IPS DF 4.7 (cell line): ENCODE measurements around the gene DPP10.

Experiments
- DNase-seq: peaks from one replicate; pipeline ENCODE4 v3.0.0-alpha.2; 2013; ENCODE audit warnings: low spot score; ENCODE audit errors: extremely low read depth

The DPP10 gene

GRCh38 chr2:115208493-115209164 is 766.2 kb downstream of the DPP10 start:
- DNase-seq: no peak

GRCh38 chr2:115214050-115214449 is 771.6 kb downstream of the DPP10 start:
- no peak for DNase-seq

GRCh38 chr2:115219296-115219695 is 776.9 kb downstream of the DPP10 start:
- DNase-seq: no peak

- DNase-seq: no peak
These were observed 791.7 kb downstream of the DPP10 start for GRCh38 chr2:115234186-115234585.

- no peak for DNase-seq
These were observed 792.3 kb downstream of the DPP10 start for GRCh38 chr2:115234737-115235136.

GRCh38 chr2:115248066-115248465 is 805.6 kb downstream of the DPP10 start:
- DNase-seq: no peak

- no peak for DNase-seq
These were observed 834.9 kb downstream of the DPP10 start for GRCh38 chr2:115277366-115277765.

GRCh38 chr2:115285416-115285815 is 843.0 kb downstream of the DPP10 start:
- no peak for DNase-seq

- no peak for DNase-seq
These were observed 848.0 kb downstream of the DPP10 start for GRCh38 chr2:115290478-115290877.

GRCh38 chr2:115292742-115293141 is 850.3 kb downstream of the DPP10 start:
- DNase-seq: no peak

- DNase-seq: no peak
These were observed 852.6 kb downstream of the DPP10 start for GRCh38 chr2:115294999-115295398.

- no peak for DNase-seq
These were observed 854.6 kb downstream of the DPP10 start for GRCh38 chr2:115297056-115297455.

- no peak for DNase-seq
These were observed 856.8 kb downstream of the DPP10 start for GRCh38 chr2:115299199-115299598.

- DNase-seq: no peak
These were observed 863.3 kb downstream of the DPP10 start for GRCh38 chr2:115305712-115306111.

GRCh38 chr2:115314119-115314518 is 871.7 kb downstream of the DPP10 start:
- DNase-seq: no peak

GRCh38 chr2:115327061-115327460 is 884.6 kb downstream of the DPP10 start:
- DNase-seq: no peak

GRCh38 chr2:115359550-115359949 is 917.1 kb downstream of the DPP10 start:
- no peak for DNase-seq

- no peak for DNase-seq
These were observed 921.7 kb downstream of the DPP10 start for GRCh38 chr2:115364093-115364492.

- no peak for DNase-seq
These were observed 927.0 kb downstream of the DPP10 start for GRCh38 chr2:115369400-115369799.

GRCh38 chr2:115374981-115375380 is 932.5 kb downstream of the DPP10 start:
- DNase-seq: no peak

GRCh38 chr2:115384399-115384798 is 942.0 kb downstream of the DPP10 start:
- DNase-seq: no peak

GRCh38 chr2:115386465-115386864 is 944.0 kb downstream of the DPP10 start:
- no peak for DNase-seq

GRCh38 chr2:115389024-115389423 is 946.6 kb downstream of the DPP10 start:
- no peak for DNase-seq
